Fibroblast of lung (primary cell): ENCODE data around the gene ZSCAN1. TPM values are rescaled to one million over a fixed set of nuclear protein-coding genes. Genes with fewer than 3 reads are reported as not detected.

Experiments used
- DNase-seq, 2 donors: peaks; one replicate each; pipeline versions ENCODE4 v3.0.0 to v3.0.0-alpha.2; 2010; ENCODE audit warnings: low read depth in 2 of 2
- H2AFZ ChIP-seq: 2 replicates; pipeline ENCODE4 v1.5.1; 2012; ENCODE audit warnings: low read length, control low read depth, inconsistent platforms
- H3K27ac ChIP-seq: 2 replicates; pipeline ENCODE4 v1.5.1; 2011; ENCODE audit warnings: low read length, control low read depth; ENCODE audit not compliant: insufficient read depth
- H3K27me3 ChIP-seq: 2 replicates; pipeline ENCODE4 v1.5.1; 2011; ENCODE audit warnings: mild to moderate bottlenecking, low read length; ENCODE audit not compliant: control insufficient read depth, insufficient read depth
- H3K36me3 ChIP-seq: 2 replicates; pipeline ENCODE4 v1.5.1; 2011; ENCODE audit warnings: low read length; ENCODE audit not compliant: control insufficient read depth, insufficient read depth
- H3K4me1 ChIP-seq: 2 replicates; pipeline ENCODE4 v1.5.1; 2011; ENCODE audit warnings: low read length; ENCODE audit not compliant: control insufficient read depth, insufficient read depth; ENCODE audit errors: extremely low read depth
- H3K4me2 ChIP-seq: 2 replicates; pipeline ENCODE4 v1.5.1; 2011; ENCODE audit warnings: low read length, control low read depth; ENCODE audit not compliant: insufficient read depth; ENCODE audit errors: extremely low read depth
- H3K4me3 ChIP-seq, 4 experiments: fragments of 200-600 bp in 1 of 4; sonication (generic) in 1 of 4; replicated peaks in 1 of 4; 2 replicates each; pipeline ENCODE4 v1.5.1; 2011 to 2016; ENCODE audit warnings: low read length in 4 of 4, low read depth in 3 of 4, mild to moderate bottlenecking in 3 of 4, control low read depth in 2 of 4, inconsistent platforms in 1 of 4, mixed read lengths in 1 of 4; ENCODE audit not compliant: insufficient read depth in 1 of 4; ENCODE audit errors: control extremely low read depth in 1 of 4
- H3K79me2 ChIP-seq: 2 replicates; pipeline ENCODE4 v1.5.1; 2012; ENCODE audit warnings: mild to moderate bottlenecking, low read length, inconsistent platforms; ENCODE audit not compliant: control insufficient read depth, insufficient read depth
- H3K9ac ChIP-seq: 2 replicates; pipeline ENCODE4 v1.5.1; 2011; ENCODE audit warnings: mild to moderate bottlenecking, low read length, control low read depth; ENCODE audit not compliant: insufficient read depth
- H3K9me3 ChIP-seq: 2 replicates; pipeline ENCODE4 v1.5.1; 2012; ENCODE audit warnings: low read depth, low read length; ENCODE audit not compliant: control insufficient read depth, insufficient read depth
- H4K20me1 ChIP-seq: 2 replicates; pipeline ENCODE4 v1.5.1; 2011; ENCODE audit warnings: low read length; ENCODE audit not compliant: control insufficient read depth, insufficient read depth; ENCODE audit errors: extremely low read depth
- CTCF ChIP-seq, 2 donors: IDR thresholded peaks in 1 of 2; conservative IDR thresholded peaks in 1 of 2; 1 replicate in 1 of 2; 2 replicates in 1 of 2; pipeline ENCODE4 v1.5.1; 2011 to 2012; ENCODE audit warnings: low read length in 2 of 2, control low read depth in 1 of 2, inconsistent platforms in 1 of 2, low read depth in 1 of 2, mild to moderate bottlenecking in 1 of 2
- EZH2 ChIP-seq: IDR thresholded peaks from 2 replicates; pipeline ENCODE4 v1.5.1; 2012; ENCODE audit warnings: low read length, control low read depth, mild to moderate bottlenecking; ENCODE audit errors: missing control alignments
- polyA plus RNA-seq, 2 donors: library from polyadenylated mRNA; depleted of rRNA in 1 of 2; stranded (reverse) in 1 of 2; unstranded in 1 of 2; fragments of >200 nt; gene quantifications; 2 replicates each; pipeline ENCODE4 v1.2.1, GENCODE V29; 2011 to 2012; ENCODE audit warnings: missing spikeins in 1 of 2
- total RNA-seq: library from RNA; depleted of rRNA; stranded (reverse); fragments of >200 nt; gene quantifications from 2 replicates; pipeline ENCODE4 v1.2.1, GENCODE V29; 2014

The ZSCAN1 gene
- total and polyA plus RNA-seq, 2 donors (not counting 1 experiment from before 2014, with no cell fraction given): not detected

GRCh38 chr19:58086825-58087710 lies 53.2 kb downstream of the ZSCAN1 start:
- no peak for DNase-seq
- no peaks in the 10 kb centered on the region for H3K27me3 ChIP-seq
- no peak overlapping the region for H2AFZ ChIP-seq
- H3K27ac ChIP-seq: no peak overlapping the region
- H3K9me3 ChIP-seq: no peaks in the 10 kb centered on the region
- H3K79me2 ChIP-seq: no peaks in the 10 kb centered on the region
- no peaks in the 10 kb centered on the region for H3K36me3 ChIP-seq
- H4K20me1 ChIP-seq: no peaks in the 10 kb centered on the region
- TF ChIP-seq CTCF (conservative IDR thresholded peaks at IDR 0.05 in 1 of 2, IDR thresholded peaks at IDR 0.05 in 1 of 2; ENCODE audit: low read depth in 1 of 2, low read length in 2 of 2) (no peak), EZH2 (no peak)
- no peak overlapping the region for H3K9ac ChIP-seq
- no peak overlapping the region for H3K4me2 ChIP-seq
- H3K4me1 ChIP-seq: no peaks in the 10 kb centered on the region
- H3K4me3 ChIP-seq: no peak overlapping the region

- Histone ChIP-seq H3K4me2 (no peak overlapping the region), H2AFZ (no peak overlapping the region), H3K9me3 (no peaks in the 10 kb centered on the region)
These were observed 54.8 kb downstream of the ZSCAN1 start for GRCh38 chr19:58088521-58089052.

More at GRCh38 chr19:58088521-58089052, 54.8 kb downstream of the ZSCAN1 start:
- H4K20me1 ChIP-seq: no peaks in the 10 kb centered on the region
- no peak overlapping the region for H3K9ac ChIP-seq
- H3K36me3 ChIP-seq: no peaks in the 10 kb centered on the region
- H3K4me1 ChIP-seq: no peaks in the 10 kb centered on the region
- H3K79me2 ChIP-seq: no peaks in the 10 kb centered on the region
- H3K27me3 ChIP-seq: no peaks in the 10 kb centered on the region
- no peak overlapping the region for H3K4me3 ChIP-seq
- DNase-seq: no peak
- no peak overlapping the region for H3K27ac ChIP-seq
- no peak for TF ChIP-seq EZH2
- TF ChIP-seq CTCF (conservative IDR thresholded peaks at IDR 0.05 in 1 of 2, IDR thresholded peaks at IDR 0.05 in 1 of 2; ENCODE audit: low read depth in 1 of 2, low read length in 2 of 2): no peak
